ENCODE data around the gene C1orf105.

C1orf105 gene

DNA sequence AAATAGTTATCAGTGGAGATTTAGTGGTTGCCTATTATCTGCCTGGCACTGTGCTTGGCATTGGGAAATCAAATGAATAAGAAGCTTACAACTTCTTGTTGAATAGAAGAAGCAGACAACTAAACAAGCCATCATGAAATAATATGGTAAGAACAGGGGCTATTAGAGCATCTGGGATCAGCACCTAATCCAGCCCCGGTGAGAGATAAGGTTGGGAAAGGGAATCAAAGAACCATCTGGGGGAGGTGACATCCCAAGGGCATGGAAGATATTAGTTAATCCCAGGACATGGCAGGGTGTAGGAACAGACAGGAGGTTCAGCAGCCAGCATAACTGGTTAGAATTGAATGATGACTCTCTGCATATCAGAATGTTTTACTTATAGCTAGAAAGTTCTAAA lies 76.2 kb downstream of the C1orf105 start:
- no peak overlapping the region for H3K27ac ChIP-seq
- no peak for TF ChIP-seq ZFX (IDR thresholded peaks at IDR 0.05; ENCODE audit: borderline replicate concordance)
- TF ChIP-seq, protein P1, sequence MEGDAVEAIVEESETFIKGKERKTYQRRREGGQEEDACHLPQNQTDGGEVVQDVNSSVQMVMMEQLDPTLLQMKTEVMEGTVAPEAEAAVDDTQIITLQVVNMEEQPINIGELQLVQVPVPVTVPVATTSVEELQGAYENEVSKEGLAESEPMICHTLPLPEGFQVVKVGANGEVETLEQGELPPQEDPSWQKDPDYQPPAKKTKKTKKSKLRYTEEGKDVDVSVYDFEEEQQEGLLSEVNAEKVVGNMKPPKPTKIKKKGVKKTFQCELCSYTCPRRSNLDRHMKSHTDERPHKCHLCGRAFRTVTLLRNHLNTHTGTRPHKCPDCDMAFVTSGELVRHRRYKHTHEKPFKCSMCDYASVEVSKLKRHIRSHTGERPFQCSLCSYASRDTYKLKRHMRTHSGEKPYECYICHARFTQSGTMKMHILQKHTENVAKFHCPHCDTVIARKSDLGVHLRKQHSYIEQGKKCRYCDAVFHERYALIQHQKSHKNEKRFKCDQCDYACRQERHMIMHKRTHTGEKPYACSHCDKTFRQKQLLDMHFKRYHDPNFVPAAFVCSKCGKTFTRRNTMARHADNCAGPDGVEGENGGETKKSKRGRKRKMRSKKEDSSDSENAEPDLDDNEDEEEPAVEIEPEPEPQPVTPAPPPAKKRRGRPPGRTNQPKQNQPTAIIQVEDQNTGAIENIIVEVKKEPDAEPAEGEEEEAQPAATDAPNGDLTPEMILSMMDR (IDR thresholded peaks at IDR 0.05) = no peak

DNA sequence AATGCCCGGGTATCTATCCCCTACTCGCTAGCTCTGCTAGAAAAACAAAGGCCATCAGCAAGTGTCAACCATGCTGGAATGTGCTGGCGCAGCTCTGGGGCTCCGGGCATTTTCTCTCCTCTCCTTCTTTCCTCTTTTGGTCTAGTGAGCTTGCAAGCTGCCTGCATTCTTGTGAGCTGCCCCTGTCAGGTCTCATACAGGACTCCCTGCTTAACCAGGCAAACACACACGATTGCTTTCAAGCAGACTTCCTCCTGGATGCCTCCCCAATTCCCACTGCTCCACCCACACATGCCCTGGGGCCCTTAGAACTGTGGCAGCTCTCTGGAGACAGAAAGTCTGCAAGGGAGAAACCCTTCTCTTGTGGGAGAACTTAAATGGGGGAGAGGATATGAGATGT lies 76.7 kb downstream of the C1orf105 start:
- no peak for TF ChIP-seq ZFX (IDR thresholded peaks at IDR 0.05; ENCODE audit: borderline replicate concordance)
- TF ChIP-seq, protein P1 (IDR thresholded peaks at IDR 0.05) = no peak
- H3K27ac ChIP-seq = no peak overlapping the region

DNA sequence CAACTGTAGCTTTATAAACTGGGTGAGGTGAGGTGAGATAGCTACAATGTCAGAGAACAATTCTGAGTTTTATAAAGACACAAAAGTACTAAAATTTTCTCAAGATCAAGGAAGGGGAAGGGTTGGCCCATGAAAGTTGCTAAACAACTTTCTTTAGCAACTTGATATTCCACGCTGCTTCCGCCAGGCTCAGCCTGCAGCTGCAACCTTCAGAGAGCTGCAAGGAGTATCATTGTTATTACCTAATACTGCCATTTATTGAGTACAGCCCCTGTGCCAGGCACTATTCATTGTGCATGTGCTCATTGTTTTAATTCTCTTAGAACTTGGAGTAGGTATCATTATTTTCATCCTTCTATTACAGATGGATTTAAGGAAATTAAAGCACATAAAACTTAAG lies 78.4 kb downstream of the C1orf105 start:
- TF ChIP-seq ZFX (IDR thresholded peaks at IDR 0.05; ENCODE audit: borderline replicate concordance) = no peak
- TF ChIP-seq, protein P1 (IDR thresholded peaks at IDR 0.05) = no peak
- H3K27ac ChIP-seq = no peak overlapping the region

DNA sequence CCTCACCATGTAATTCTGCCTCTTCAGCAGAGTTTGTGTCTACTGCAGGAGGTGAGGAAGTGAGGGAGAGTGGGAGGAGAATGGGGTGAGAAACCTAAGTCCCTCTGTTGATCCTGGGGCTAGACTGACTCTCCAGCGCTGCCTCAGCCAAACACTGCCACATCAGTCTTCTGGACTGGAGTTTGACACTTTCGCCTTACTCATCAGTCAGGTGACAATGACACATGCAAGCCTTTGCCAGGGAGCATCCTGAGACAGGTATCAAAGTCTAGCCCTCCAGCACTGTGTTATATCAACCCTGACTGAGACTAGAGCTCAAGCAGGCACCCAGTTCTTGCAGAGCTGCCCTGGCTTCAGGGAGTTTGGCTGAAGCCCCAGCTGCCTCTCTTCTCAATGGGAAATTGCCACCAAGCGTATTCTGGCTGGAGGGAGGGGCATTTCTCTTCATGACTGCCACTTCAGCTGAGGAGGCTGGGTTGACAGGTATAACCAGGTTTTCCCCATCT lies 79.2 kb downstream of the C1orf105 start:
- no peak overlapping the region for H3K27ac ChIP-seq
- TF ChIP-seq ZFX (IDR thresholded peaks at IDR 0.05; ENCODE audit: borderline replicate concordance) = no peak
- TF ChIP-seq, protein P1 (IDR thresholded peaks at IDR 0.05) = no peak

DNA sequence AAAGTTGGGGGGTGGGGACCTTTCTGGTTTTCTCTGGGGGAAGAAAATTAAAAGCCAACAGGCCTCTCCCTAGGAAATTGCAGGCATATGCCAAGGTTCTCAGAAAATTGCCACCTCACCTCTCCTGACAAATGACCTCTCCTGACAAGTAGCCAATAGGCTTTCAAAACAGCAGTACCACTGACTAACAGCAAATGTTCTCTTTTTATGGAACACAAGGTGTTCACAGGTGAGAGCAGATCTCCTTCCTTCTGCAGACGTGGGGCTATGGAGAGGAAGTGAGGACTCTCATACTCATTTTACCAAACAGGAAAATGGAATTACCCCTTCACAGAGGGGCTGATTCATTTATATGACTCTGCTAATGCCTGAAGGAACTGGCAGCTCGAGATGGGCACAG lies 79.7 kb downstream of the C1orf105 start:
- H3K27ac ChIP-seq = no peak overlapping the region
- TF ChIP-seq ZFX (IDR thresholded peaks at IDR 0.05; ENCODE audit: borderline replicate concordance) = no peak
- TF ChIP-seq, protein P1 (IDR thresholded peaks at IDR 0.05) = no peak

DNA sequence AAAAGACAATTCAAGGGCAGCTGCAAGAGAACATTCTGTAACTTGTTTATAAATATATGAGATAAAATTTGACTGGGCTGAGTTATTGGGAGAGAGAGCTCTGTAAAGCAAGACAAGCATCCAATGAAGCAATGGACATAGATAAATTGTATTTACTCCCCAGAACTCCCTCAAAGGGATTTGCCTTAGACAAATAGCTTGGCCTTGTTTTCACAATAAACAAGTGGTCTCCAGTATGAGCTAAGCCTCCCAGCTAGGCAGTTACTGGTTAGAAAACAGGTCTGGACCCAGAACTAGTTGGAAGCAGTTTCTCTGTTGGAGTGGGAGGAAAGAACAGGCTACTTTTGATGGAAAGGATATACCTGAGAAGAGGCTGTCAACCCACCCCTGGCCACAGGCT lies 87.3 kb downstream of the C1orf105 start:
- H3K27ac ChIP-seq = no peak overlapping the region
- TF ChIP-seq, protein P1 (IDR thresholded peaks at IDR 0.05) = no peak
- no peak for TF ChIP-seq ZFX (IDR thresholded peaks at IDR 0.05; ENCODE audit: borderline replicate concordance)

DNA sequence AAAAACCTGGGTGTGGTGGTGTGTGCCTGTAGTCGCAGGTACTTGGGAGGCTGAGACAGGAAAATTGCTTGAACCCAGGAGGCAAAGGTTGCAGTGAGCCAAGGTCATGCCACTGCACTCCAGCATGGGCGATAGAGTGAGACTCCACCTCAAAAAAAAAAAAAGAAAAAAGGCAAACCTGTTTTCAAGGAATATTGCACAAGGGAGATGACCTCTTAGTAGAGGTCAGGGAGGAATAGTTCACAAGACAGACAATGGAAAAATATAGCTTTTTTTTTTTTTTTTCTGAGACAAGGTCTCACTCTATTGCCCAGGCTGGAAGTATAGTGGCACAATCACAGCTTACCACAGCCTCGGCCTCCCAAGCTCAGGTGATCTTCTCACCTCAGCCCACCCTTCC lies 90.0 kb downstream of the C1orf105 start:
- no peak overlapping the region for H3K27ac ChIP-seq
- TF ChIP-seq ZFX (IDR thresholded peaks at IDR 0.05; ENCODE audit: borderline replicate concordance) = no peak
- TF ChIP-seq, protein P1 (IDR thresholded peaks at IDR 0.05) = no peak
